Measurements from ENCODE around the gene NKIRAS2. TPM values are rescaled to one million over a fixed set of nuclear protein-coding genes. Genes with fewer than 3 reads are reported as not detected.
A peak's percentile ranks its signal among the peaks of the same experiment; 100 is the strongest.

NKIRAS2 gene
- polyA plus RNA-seq, 1 of the 3 experiments (the other 2 are of a cell fraction) = 91.8 TPM

- Histone ChIP-seq H3K79me2 (ENCODE audit: insufficient read depth) (peaks cover 99% of the 10 kb centered on the region), H3F3A (replicated peaks; ENCODE audit: insufficient read depth) (no peaks in the 10 kb centered on the region), H4K20me1 (ENCODE audit: insufficient read depth) (peaks cover 74% of the 10 kb centered on the region), H3K9me3 (no peaks in the 10 kb centered on the region), H2AFZ (ENCODE audit: low read depth) (no peak overlapping the region), H3K4me1 (ENCODE audit: control insufficient read depth in 1 of 2, insufficient read depth in 2 of 2, low read depth in 1 of 2, low read length in 1 of 2) (peaks cover 6 to 8% of the 10 kb centered on the region in 2 experiments; a peak in 2 of 4 replicates), H3K4me2 (no peak overlapping the region), H3K27ac (ENCODE audit: low read depth in 2 of 2, low read length in 1 of 2) (0 out of 4 replicates have a peak overlapping the region, but pooled peaks of 1 of the 2 experiments have one; percentile 19), H3K9ac (no peak overlapping the region), H3K27me3 (ENCODE audit: insufficient read depth) (no peaks in the 10 kb centered on the region), H3K4me3 (ENCODE audit: low read depth in 2 of 2, low read length in 1 of 2) (no peak overlapping the region), H3K36me3 (replicated peaks in 1 of 2; ENCODE audit: control insufficient read depth in 1 of 2, insufficient read depth in 2 of 2, low read length in 1 of 2) (peaks cover 24 to 29% of the 10 kb centered on the region in 2 experiments), H3K9me2 (no peaks in the 10 kb centered on the region)
- DNase-seq = no peak
- TF ChIP-seq ELF1 (IDR thresholded peaks at IDR 0.05) (no peak), NFIC (IDR thresholded peaks at IDR 0.05; ENCODE audit: borderline replicate concordance) (no peak), NRF1 (IDR thresholded peaks at IDR 0.05; ENCODE audit: low read depth, low read length) (no peak), RFX5 (IDR thresholded peaks at IDR 0.05; ENCODE audit: low read length) (no peak), FOSL2 (IDR thresholded peaks at IDR 0.05; ENCODE audit: borderline replicate concordance, low read depth) (no peak), POLR2AphosphoS5 (IDR thresholded peaks at IDR 0.05; ENCODE audit: low read depth, low read length) (no peak), MEF2A (IDR thresholded peaks at IDR 0.05; ENCODE audit: borderline replicate concordance, low read depth) (no peak), TAF1 (IDR thresholded peaks at IDR 0.05; ENCODE audit: borderline replicate concordance, low read depth, low read length) (no peak), FOXM1 (IDR thresholded peaks at IDR 0.05; ENCODE audit: low read depth) (no peak), FOXJ3 (CRISPR knock-in tag; IDR thresholded peaks at IDR 0.05) (no peak), YY1 (IDR thresholded peaks at IDR 0.05; ENCODE audit: low read depth) (no peak), SMC3 (IDR thresholded peaks at IDR 0.05; ENCODE audit: low read depth, low read length) (no peak), MXI1 (IDR thresholded peaks at IDR 0.05; ENCODE audit: low read depth, low read length) (no peak), GABPA (IDR thresholded peaks at IDR 0.05; ENCODE audit: low read depth) (no peak), JUND (IDR thresholded peaks at IDR 0.05) (no peak), ZBTB33 (IDR thresholded peaks at IDR 0.05; ENCODE audit: borderline replicate concordance, low read depth) (no peak), RXRA (IDR thresholded peaks at IDR 0.05; ENCODE audit: borderline replicate concordance, low read depth) (no peak), TCF12 (IDR thresholded peaks at IDR 0.05) (no peak)
- TF ChIP-seq, protein P1, sequence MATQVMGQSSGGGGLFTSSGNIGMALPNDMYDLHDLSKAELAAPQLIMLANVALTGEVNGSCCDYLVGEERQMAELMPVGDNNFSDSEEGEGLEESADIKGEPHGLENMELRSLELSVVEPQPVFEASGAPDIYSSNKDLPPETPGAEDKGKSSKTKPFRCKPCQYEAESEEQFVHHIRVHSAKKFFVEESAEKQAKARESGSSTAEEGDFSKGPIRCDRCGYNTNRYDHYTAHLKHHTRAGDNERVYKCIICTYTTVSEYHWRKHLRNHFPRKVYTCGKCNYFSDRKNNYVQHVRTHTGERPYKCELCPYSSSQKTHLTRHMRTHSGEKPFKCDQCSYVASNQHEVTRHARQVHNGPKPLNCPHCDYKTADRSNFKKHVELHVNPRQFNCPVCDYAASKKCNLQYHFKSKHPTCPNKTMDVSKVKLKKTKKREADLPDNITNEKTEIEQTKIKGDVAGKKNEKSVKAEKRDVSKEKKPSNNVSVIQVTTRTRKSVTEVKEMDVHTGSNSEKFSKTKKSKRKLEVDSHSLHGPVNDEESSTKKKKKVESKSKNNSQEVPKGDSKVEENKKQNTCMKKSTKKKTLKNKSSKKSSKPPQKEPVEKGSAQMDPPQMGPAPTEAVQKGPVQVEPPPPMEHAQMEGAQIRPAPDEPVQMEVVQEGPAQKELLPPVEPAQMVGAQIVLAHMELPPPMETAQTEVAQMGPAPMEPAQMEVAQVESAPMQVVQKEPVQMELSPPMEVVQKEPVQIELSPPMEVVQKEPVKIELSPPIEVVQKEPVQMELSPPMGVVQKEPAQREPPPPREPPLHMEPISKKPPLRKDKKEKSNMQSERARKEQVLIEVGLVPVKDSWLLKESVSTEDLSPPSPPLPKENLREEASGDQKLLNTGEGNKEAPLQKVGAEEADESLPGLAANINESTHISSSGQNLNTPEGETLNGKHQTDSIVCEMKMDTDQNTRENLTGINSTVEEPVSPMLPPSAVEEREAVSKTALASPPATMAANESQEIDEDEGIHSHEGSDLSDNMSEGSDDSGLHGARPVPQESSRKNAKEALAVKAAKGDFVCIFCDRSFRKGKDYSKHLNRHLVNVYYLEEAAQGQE (IDR thresholded peaks at IDR 0.05; ENCODE audit: low read depth, low read length) = no peak
- TF ChIP-seq, protein P2, sequence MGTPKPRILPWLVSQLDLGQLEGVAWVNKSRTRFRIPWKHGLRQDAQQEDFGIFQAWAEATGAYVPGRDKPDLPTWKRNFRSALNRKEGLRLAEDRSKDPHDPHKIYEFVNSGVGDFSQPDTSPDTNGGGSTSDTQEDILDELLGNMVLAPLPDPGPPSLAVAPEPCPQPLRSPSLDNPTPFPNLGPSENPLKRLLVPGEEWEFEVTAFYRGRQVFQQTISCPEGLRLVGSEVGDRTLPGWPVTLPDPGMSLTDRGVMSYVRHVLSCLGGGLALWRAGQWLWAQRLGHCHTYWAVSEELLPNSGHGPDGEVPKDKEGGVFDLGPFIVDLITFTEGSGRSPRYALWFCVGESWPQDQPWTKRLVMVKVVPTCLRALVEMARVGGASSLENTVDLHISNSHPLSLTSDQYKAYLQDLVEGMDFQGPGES (IDR thresholded peaks at IDR 0.05; ENCODE audit: low read depth, low read length) = no peak
- ChIA-PET CTCF (interaction anchor here (0.8 to 1.9 kb wide), 4 partner anchors 20 to 51 kb away, joined by 3 to 5 read pairs (median 4); no protein-coding TSS in a partner anchor), POLR2A (interaction anchor here (1.1 kb wide), 1 partner anchor 32 kb away, joined by 5 read pairs; no protein-coding TSS in a partner anchor)
- WGBS (ENCODE audit: low lambda C conversion rate) = 93% methylated on average over 1 of the region's 1 CpG
Measured at GRCh38 chr17:42005166-42005565, 14.7 kb upstream of the NKIRAS2 start.

Data from SK-N-SH (cell line).